HUES48 (cell line): Measurements from ENCODE around the gene DIP2C.
A peak's percentile ranks its signal among the peaks of the same experiment; 100 is the strongest.
"Not testable (repeated sequence)": the region's sequence is repeated elsewhere in the genome, so short reads cannot be mapped to it uniquely, and the experiment has no call there.

Experiments used
- H3K27ac ChIP-seq: one replicate; pipeline ENCODE4 v1.7.0; 2013; ENCODE audit warnings: low read depth, low read length, inconsistent platforms
- H3K27me3 ChIP-seq: 2 replicates; pipeline ENCODE4 v1.6.1; 2013; ENCODE audit warnings: mild to moderate bottlenecking, low read length; ENCODE audit not compliant: control insufficient read depth, insufficient read depth
- H3K36me3 ChIP-seq: 2 replicates; pipeline ENCODE4 v1.6.1; 2013; ENCODE audit warnings: low read length; ENCODE audit not compliant: control insufficient read depth, insufficient read depth
- H3K4me1 ChIP-seq: 2 replicates; pipeline ENCODE4 v1.6.1; 2013; ENCODE audit warnings: mild to moderate bottlenecking, low read length; ENCODE audit not compliant: control insufficient read depth, insufficient read depth
- H3K4me3 ChIP-seq: 2 replicates; pipeline ENCODE4 v1.5.1; 2013; ENCODE audit warnings: mild to moderate bottlenecking, low read depth, low read length
- H3K9ac ChIP-seq: 2 replicates; pipeline ENCODE4 v1.6.1; 2013; ENCODE audit warnings: mild to moderate bottlenecking, low read depth, low read length, moderate library complexity
- H3K9me3 ChIP-seq: 2 replicates; pipeline ENCODE4 v1.6.1; 2013; ENCODE audit warnings: low read length; ENCODE audit not compliant: control insufficient read depth, insufficient read depth

The DIP2C gene

GRCh38 chr10:650441-650851 lies 39.0 kb downstream of the DIP2C start:
- no peaks in the 10 kb centered on the region for H3K9me3 ChIP-seq
- no peak overlapping the region for H3K27ac ChIP-seq
- no peaks in the 10 kb centered on the region for H3K27me3 ChIP-seq
- no peak overlapping the region for H3K9ac ChIP-seq
- H3K36me3 ChIP-seq: no peaks in the 10 kb centered on the region
- no peaks in the 10 kb centered on the region for H3K4me1 ChIP-seq
- no peak overlapping the region for H3K4me3 ChIP-seq

GRCh38 chr10:649798-650440 lies 39.5 kb downstream of the DIP2C start:
- Histone ChIP-seq H3K27me3 (no peaks in the 10 kb centered on the region), H3K9me3 (no peaks in the 10 kb centered on the region), H3K4me3 (no peak overlapping the region), H3K9ac (no peak overlapping the region), H3K27ac (peak overlapping the region; percentile 25), H3K36me3 (no peaks in the 10 kb centered on the region), H3K4me1 (no peaks in the 10 kb centered on the region)

GRCh38 chr10:649445-649797 lies 40.0 kb downstream of the DIP2C start:
- Histone ChIP-seq H3K27me3 (no peaks in the 10 kb centered on the region), H3K27ac (no peak overlapping the region), H3K4me1 (no peaks in the 10 kb centered on the region), H3K9ac (no peak overlapping the region), H3K36me3 (no peaks in the 10 kb centered on the region), H3K9me3 (no peaks in the 10 kb centered on the region), H3K4me3 (no peak overlapping the region)

DNA sequence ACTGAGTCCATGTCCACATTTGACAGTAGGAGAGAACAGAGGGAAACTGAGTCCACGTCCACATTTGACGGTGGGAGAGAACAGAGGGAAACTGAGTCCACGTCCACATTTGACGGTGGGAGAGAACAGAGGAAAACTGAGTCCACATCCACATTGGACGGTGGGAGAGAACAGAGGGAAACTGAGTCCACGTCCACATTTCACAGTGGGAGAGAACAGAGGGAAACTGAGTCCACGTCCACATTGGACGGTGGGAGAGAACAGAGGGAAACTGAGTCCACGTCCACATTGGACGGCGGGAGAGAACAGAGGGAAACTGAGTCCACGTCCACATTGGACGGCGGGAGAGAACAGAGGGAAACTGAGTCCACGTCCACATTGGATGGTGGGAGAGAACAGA lies 42.4 kb downstream of the DIP2C start:
- H3K4me3 ChIP-seq, H3K4me1 ChIP-seq, H3K27me3 ChIP-seq, H3K9ac ChIP-seq, H3K36me3 ChIP-seq, H3K27ac ChIP-seq, H3K9me3 ChIP-seq: not testable (repeated sequence)

DNA sequence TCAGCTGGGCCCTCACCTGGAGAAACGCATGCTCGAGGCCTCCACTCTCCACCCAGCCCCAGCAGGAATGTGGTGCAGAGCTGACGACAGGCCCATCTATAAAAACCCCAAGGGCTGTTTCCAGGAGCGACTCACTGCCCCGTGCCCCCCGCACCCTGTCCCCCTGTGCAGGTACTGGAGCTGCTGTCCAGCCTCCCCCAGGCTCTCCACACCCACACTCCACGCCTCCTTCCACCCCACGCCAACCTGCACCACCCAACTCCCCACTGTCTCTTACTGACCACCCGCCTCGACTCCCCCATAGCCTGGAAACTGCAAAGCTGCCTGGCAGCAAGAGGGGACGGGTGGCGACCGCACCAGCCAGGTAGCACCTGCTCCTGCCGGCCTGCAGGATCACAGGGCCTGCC lies 43.3 kb downstream of the DIP2C start:
- H3K9ac ChIP-seq: no peak overlapping the region
- peaks cover 4% of the 10 kb centered on the region; the same call in 1 of the 2 replicates for H3K4me1 ChIP-seq
- no peaks in the 10 kb centered on the region for H3K9me3 ChIP-seq
- no peaks in the 10 kb centered on the region for H3K27me3 ChIP-seq
- H3K4me3 ChIP-seq: no peak overlapping the region
- H3K36me3 ChIP-seq: no peaks in the 10 kb centered on the region
- H3K27ac ChIP-seq: no peak overlapping the region

GRCh38 chr10:644943-645334 lies 44.5 kb downstream of the DIP2C start:
- Histone ChIP-seq H3K4me1 (peaks cover 4% of the 10 kb centered on the region; the same call in 1 of the 2 replicates), H3K9ac (no peak overlapping the region), H3K4me3 (no peak overlapping the region), H3K9me3 (no peaks in the 10 kb centered on the region), H3K36me3 (no peaks in the 10 kb centered on the region), H3K27ac (no peak overlapping the region), H3K27me3 (no peaks in the 10 kb centered on the region)

DNA sequence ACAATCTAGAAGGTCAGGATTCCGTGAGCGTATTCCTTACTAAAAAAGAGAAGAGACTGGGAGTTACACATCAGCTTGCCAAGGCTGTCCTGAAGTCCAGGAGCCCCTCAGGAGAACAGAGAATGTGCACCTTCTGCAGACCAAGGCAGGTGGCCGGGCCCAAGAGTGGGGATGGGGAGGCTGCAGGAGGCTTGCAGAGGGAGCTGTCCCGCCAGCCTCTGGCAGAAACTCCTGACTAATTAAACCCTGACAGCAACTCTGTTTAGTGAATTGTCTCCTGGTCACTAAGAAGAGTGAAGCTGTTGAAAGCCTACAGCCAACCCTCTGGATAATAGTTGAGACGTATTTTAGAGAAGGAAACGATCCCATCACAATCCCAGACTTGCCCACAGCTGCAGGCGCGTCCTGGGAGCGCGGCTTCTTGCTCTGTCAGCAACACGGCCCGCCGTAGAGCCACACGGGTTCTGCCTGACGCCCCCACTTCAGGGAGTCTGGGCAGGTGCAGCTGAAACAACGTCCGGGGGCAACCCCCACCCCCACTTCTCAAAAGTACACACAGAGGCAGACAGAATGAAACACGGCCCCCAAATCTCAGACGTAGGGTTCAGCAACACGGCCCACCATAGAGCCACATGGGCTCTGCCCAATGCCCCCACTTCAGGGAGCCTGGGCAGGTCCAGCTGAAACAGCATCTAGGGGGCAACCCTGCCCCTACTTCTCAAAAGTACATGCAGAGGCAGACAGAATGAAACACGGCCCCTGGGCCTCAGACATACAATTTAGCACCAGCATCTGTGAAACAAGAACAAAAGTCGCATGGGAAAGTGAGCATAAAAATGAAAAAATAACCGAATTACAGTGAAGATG lies 45.2 kb downstream of the DIP2C start:
- no peaks in the 10 kb centered on the region for H3K27me3 ChIP-seq
- H3K4me1 ChIP-seq: peaks cover 4% of the 10 kb centered on the region; the same call in 1 of the 2 replicates
- no peak overlapping the region for H3K4me3 ChIP-seq
- H3K9me3 ChIP-seq: no peaks in the 10 kb centered on the region
- H3K36me3 ChIP-seq: no peaks in the 10 kb centered on the region
- no peak overlapping the region for H3K27ac ChIP-seq
- no peak overlapping the region for H3K9ac ChIP-seq

- H3K36me3 ChIP-seq: no peaks in the 10 kb centered on the region
- H3K4me3 ChIP-seq: no peak overlapping the region
- no peaks in the 10 kb centered on the region for H3K27me3 ChIP-seq
- H3K9ac ChIP-seq: no peak overlapping the region
- H3K4me1 ChIP-seq: peaks cover 4% of the 10 kb centered on the region; the same call in 1 of the 2 replicates
- no peaks in the 10 kb centered on the region for H3K9me3 ChIP-seq
- H3K27ac ChIP-seq: no peak overlapping the region
Observed at GRCh38 chr10:642186-642890, 47.1 kb downstream of the DIP2C start.

DNA sequence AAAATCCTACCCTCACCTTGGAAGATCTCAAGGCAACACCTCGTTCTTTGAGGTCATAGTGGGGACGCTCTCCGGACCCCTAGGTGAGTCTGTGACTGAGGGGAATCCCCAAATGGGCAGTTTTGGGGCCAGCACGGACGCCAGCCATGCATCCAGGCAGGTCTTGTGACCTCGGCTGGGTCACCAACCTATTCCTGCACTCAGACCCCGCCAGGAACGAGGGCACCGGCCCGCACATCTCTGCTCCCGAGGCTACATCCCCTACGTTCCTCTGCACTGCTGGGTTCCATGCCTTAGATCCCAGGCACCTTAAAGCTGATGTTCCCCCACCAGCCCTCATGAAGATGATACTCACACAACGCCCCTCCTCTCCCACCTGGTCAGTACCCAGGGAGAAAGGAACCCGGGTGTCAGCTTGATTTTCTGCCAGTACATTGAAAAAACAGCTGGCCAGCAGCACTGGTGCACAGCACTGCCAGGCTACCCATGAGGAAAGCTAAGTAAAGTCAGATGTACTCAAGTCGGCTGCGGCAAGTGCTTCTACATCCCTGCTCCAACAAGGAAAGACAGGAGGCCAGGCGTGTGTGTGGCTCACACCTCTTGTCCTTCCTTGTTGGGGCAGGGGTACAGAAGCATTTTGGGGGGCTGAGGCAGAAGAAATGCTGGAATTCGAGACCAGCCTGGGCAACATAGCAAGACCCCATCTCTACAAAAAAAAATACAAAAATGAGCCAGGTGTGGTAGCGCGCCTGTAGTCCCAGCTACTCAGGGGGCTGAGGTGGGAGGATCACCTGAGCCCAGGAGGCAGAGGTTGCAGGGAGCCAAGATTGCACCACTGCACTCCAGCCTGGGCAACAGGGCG lies 48.1 kb downstream of the DIP2C start:
- Histone ChIP-seq H3K4me3 (no peak overlapping the region), H3K36me3 (no peaks in the 10 kb centered on the region), H3K27me3 (no peaks in the 10 kb centered on the region), H3K9me3 (no peaks in the 10 kb centered on the region), H3K4me1 (peaks cover 4% of the 10 kb centered on the region; the same call in 1 of the 2 replicates), H3K27ac (no peak overlapping the region), H3K9ac (no peak overlapping the region)

DNA sequence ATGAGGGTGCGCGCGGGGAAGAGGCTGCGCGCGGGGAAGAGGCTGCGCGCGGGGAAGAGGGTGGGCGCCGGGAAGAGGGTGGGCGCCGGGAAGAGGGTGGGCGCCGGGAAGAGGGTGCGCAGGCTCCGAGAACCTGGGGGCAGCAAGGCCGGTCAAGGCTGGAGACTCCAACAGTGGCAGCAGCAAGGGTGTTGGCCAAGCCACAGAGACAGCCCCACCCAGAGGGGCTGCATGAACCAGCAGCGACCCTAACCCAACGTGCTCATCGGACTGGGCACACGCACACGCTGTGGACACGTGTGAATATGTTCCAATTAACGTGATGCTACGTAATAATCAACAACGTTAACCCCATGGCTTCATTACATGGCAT lies 48.8 kb downstream of the DIP2C start:
- H3K9me3 ChIP-seq: no peaks in the 10 kb centered on the region
- no peak overlapping the region for H3K27ac ChIP-seq
- peaks cover 4% of the 10 kb centered on the region; the same call in 1 of the 2 replicates for H3K4me1 ChIP-seq
- no peaks in the 10 kb centered on the region for H3K27me3 ChIP-seq
- H3K4me3 ChIP-seq: no peak overlapping the region
- no peaks in the 10 kb centered on the region for H3K36me3 ChIP-seq
- no peak overlapping the region for H3K9ac ChIP-seq
